ENCODE data around the gene MYT1.

The MYT1 gene

DNA sequence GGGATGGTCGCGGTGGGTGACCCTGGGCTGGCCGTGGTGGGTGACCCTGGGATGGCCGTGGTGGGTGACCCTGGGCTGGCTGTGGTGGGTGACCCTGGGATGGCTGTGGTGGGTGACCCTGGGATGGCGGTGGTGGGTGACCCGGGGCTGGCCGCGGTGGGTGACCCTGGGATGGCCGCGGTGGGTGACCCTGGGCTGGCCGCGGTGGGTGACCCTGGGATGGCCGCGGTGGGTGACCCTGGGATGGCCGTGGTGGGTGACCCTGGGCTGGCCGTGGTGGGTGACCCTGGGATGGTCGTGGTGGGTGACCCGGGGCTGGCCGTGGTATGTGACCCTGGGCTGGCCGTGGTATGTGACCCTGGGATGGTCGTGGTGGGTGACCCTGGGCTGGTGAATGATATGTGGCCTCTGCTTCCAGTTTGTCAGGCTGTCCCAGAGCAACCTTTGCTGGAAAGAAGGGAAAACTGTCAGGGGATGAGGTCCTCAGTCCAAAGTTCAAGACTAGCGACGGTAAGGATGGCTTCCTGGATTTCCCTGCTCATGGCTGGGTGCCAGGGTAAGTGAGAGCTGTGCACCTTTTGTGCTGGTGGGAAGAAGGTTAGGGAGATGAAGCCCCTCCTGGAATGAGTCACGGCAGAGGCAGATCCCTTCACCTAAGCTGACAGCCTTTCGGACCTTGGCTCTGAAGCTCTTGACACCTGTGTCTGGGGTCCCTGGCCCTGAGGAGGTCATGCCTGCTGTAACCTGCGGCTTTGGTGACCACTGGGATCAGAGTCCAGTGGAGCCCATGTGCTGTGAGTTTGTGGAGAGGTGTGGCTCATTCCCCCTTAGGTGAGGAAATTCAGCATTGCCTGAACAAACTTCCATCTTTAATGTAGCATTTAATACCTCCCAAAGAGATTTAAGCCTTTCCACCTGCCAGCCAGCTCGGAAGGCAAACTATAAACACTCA is 72.2 kb downstream of the MYT1 start:
- DNase-seq, result no peak

DNA sequence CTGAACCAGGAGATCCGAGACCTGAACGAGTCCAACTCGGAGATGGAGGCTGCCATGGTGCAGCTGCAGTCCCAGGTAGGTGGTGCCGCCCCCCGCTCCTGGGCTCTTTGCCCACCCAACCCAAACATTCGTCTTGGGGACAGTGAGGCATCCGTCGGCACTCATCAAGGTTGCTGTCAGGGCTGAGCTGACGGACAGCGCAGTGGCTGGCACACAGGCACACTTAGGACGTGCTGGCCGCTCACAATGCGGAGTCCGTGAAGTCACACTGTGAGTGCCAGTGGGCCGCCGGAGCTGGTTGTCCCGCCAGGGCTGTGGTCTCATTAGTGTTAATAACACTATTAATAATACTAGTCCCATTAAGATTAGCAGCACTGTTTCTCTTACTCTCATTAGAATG is 73.1 kb downstream of the MYT1 start:
- no peak for DNase-seq

DNA sequence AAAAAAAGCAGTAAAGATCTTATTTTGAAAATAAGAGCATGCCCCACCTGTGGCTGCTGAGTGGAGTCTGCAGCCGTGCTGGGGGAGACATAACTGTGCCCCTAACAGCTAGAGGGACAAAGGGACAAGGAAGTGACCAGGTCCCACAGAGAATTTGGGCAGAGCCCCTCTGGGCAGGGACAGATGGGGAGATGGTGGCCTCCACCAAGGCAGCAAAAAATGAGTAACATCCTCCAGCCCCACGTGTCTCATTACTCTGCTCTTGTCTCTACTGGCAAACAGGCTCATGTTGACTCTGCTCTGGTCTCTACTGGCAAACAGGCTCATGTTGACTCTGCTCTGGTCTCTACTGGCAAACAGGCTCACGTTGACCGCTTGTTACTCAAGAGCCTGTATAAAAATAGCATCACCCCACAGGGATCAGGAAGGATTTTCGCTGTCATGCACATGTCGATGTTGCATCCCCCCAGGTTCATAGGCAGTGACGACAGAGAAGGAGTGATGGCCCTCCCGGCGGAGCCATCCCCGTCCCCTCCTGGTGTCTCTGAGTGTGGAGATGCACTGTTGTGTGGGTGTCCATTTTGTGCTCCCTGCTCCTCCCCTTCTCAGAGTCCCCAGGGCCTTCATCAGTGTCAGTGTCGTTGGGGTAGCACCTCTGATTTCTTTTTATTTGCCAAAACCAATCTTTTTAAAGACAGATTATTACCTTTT is 74.0 kb downstream of the MYT1 start:
- no peak for DNase-seq

DNA sequence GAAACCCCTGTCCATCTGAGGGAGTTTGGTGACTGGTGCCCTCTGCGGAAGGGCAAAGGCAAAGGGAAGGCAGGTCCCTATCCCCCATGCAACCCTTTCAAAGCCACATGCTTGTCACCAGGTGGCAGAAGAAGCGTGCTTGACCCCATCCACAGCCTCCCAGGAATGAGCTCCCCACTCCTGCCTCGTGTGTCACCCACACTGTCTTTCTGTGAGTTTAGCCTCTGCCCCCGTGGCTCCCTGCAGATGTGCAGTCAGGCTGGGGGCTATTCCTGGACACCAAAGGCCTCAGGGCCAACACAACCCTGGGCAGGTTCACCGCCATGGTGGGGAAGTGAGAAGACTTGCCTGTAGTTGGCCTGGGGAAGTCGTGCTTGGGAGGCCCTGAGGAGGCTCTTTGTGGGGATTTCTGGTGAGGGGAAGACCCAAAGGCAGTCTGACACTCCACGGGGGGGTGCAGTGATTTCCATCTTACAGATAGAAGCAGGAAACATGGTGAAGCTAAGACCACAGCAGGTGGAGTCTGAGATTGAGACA is 74.7 kb downstream of the MYT1 start:
- DNase-seq, result no peak

DNA sequence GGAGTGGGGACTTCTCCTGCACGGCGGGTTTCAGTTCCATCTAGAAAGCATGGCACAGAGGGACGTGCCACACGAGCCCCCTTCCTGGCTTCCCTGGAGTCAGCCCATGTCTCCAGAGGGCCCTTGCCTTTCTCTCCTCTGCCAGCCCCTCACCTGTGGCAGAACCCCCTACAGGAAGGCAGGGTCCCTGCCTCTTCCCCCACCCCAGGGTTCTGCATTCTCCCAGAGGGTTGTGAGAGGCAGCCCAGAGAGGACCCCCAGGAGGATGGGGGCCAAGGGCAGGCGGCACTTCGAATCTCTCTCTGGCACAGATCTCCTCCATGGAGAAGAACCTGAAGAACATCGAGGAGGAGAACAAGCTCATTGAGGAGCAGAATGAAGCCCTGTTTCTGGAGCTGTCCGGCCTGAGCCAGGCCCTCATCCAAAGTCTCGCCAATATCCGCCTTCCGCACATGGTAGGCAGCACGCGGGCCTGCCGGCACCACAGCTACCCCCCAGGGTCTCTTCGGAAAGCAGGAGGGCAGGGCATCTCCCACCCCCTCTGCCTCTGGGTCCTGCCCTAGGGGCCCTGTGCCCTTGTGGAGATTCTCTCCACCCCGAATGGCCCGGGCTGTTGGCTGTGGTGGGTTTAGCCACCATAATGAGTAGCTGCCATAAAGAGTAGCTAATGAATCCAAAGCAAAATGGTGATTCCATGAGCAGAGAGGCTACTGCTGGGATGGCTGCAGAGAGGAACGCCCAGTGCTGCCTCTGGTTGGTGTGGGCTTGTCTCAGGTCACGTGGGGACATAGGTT is 75.4 kb downstream of the MYT1 start:
- DNase-seq, result no peak

DNA sequence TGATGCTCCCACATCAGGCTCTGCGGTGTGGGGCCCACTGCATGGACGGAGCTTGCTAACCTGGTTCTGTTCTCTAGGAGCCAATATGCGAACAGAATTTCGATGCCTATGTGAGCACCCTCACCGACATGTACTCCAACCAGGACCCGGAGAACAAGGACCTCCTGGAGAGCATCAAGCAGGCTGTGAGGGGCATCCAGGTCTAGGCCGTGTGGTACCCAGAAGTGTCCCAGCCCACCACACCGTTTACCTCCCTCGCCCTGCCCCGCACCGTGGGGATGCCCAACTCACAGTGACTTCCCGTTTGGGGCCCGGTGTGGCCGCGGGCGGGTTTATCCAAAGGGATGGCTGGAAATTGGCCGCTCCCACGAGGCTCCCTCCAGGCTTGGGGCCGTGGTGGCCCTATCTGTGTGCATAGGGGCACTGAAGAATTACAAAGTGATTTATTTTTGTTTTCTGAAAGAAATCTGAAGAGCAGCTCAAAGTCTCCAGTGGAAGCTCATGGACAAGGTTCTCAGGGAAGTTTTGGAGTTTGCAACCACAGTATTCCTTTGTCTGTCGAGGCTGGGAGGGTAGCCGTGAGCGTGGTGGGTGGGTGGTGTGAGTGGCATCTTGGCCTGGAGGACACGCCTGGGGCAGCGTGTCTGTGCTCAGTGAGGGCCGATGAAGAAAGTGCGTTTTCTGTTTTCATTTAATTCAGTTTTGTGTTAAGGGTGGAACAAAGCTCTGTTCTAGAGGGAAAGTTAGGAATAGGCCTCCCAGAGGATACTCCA is 76.2 kb downstream of the MYT1 start:
- DNase-seq, result no peak

DNA sequence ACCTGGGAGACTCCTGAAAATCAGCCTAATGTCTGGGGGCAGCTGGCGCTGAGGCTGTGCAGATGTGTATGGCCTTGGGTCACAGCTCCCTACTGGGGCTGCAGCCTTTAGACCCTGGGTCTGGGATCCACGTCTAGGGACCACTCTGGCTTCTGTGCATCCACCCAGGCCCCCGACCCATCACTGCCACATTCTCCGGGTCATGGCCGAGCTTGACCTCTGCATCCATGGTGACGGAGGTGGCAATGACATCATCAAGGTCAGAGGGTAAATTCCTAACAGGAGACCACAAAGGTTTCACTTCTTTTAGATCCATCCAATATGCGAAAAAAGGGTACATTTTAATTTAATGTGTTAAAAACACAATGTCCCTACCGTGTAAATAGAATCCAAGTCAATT is 76.8 kb downstream of the MYT1 start:
- DNase-seq, result no peak

DNA sequence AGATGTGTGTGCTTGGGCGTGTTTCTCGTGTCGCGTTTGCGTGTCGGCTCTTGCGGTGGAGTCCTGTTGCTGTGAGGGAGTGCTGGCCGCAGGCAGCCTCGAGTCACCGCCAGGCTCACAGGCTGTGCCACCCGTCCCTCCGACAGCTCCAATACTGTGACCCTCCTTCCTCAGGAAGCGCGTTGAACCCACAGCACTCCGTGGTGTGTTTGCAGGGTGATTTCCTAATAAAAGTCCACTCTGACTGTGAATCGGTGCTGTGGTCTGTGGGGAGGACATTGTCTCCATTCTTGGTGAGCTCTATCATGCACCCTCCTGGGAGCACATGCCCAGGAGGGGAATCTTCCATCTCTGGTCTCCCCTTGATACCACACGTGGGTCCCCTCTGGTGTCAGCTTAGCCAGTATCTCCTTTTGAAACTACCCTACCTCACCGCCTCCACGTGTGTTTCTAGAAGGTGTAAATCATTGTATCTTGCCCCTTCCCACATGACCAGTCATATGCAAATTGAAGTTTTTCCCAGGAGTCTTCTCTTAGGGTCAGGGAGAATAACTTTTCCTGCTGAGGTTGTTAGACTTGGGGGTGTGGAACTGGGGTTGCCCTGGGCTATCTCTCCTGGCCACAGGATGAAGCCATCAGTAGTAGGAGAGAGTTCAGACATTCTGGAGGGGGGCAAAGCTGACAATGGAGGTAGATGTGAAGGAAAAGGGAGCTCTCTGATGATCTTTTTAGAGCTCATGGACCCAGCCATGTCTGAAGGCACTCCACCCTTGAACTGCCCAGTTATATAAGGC is 77.9 kb downstream of the MYT1 start:
- DNase-seq, result no peak

DNA sequence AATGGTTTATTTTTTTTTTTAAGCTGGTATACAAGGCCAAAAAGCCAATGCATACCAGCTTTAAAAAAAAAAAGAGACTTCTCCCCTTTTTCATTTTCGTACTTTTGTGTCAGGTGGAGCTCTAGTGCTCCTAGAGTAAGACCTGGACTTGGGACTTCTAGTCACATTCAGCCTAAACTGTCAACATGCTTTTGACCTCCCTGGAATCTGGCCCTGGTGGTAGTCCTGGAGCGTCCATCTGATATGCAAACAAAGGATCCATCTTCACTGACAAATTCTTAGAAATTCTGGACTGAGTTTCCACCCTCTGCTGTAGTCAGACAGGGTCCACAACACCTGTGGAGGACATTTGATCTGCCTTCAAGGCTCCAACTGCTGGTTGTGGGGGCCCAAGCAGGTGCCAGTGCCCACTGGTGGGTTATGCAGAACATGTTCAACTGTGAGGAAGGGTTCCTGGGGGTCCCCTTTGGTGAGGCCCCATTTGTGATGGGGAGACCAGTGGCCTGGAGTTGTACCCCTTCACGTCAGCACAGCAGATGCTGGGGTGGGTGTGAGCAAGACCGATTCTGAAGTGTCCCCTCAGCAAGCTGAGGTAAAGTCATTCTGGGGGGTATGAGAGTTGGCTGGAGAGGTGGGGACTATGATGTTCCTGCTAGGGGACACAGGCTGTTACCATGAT is 78.7 kb downstream of the MYT1 start:
- DNase-seq, result no peak

DNA sequence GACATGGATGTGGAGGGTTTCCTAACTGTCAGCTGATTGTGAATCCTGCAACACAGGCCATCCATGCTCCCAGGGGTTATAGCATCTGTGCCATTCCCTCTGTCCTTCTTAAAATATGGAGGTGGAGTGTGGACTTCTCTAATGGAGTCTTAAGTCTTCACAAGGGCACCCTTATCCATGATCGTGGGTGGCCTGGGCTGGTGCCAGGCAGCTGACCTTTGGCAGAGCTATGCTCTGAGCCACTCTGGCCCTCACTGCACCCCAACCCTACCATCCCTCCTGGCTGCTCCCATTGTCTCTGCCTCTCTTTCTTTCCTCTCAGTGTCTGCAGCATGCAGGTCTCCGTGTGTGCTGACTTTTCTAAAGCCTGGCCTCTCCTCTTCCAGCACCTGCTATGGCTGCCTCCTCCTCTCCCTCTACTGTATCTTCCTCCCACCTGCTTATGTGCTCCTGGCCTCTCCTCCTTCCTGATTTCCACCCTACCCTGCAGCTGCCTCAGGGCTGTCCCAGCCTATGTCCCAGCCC is 80.1 kb downstream of the MYT1 start:
- no peak for DNase-seq

DNA sequence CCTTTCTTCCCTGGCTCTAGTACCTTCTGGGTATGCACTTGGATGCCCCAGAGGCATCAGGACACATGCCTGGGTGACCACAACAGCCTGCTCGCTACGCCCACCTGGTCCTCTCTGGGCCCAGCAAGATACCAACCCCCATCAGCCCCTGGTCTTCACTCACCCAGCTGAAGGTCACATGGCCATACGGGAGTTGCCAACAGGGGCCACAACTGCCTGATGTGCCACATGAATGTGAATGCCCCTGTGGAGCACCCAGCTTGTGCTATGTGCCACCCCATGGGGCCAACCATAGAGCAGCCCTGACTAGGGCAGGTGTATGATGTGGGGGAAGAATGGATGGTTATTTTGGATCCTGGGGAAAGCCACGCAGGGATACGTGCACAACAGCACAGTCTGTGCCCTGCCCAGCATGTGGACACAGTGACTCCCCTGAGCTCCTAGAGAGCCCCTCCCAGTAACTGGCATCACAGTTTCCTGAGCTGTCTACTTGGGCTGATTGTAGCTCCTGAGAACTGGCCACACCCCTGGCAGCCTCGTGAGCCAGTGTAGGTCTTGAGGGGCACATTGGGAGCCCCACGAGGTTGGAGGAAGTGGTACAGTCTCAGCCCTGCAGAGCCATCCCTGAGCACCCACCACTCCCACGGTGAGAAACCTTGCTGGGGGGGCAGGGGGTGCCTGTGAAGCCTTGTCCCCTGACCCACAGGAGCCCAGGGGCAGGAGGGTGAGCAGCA is 80.8 kb downstream of the MYT1 start:
- no peak for DNase-seq

DNA sequence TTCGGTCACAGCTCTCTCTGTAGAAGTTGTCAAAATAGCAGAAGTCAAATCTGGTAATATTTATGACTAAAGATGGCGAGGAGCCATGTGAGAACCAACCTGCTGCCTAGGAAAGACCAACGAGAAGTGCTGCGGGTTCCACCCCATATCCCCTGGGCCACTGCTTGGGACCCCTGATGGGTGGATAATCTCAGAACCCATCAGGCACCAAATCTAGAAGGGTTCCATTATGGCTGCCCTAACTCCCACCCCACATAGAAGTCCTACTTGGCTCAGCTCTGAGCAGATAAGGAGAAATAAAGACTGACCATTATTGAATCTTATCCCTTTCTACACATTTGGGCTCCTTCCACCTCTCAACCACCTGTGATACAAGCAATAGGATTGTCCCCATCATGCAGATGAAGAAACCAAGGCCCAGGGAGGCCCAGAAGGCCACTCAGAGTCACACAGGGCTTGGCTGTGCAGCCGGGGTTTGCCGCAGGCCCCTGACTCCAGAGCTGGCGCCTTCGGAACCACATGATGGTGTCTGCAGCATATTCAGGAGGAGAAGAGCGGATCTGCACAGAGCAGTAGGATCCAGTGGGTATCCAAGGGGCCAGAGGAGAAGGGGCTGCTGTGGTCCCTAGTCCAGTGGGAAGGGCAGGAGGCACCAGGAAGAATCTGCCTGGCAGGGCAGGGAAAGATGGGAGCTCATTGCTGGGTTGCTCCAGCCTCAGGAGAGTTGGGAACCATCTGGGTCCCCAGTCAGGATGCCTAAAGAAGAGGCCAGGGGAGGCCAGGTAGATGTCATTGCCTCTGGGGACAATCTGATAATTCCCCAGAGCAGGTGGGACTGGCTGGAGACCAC is 81.7 kb downstream of the MYT1 start:
- no peak for DNase-seq

DNA sequence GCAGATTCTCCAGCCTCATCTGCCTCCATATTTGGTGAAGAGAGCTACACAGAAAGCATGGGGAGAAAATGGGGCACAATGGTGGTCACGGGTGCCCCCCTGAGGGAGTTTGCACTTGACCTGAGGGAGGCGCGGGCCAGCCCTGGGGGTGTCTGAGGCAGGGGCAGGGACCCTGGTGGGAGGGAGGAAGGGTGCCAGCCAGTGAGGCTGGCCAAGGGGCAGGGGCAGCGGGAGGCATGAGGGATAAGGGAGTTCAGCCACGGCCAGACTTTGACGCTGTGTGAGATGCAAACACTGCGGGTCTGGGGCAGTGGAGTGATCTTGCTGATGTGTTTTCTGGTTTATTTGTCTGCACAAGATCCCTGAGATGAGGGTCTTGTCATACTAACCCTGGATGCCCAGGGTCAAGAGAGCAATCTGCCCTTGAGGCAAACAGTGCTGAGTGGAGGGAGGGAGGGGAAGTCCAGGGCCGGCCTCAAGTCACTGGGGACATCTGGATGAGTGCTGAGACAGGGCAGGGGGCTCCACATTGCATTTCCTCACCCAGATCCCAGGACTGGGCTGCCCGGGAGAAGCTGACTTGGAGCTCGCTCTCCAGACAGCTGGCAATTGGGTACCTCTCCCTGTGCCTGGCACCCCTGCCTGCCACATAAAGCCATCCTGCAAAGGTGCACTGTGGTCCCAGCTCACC is 82.5 kb downstream of the MYT1 start:
- DNase-seq, result no peak

DNA sequence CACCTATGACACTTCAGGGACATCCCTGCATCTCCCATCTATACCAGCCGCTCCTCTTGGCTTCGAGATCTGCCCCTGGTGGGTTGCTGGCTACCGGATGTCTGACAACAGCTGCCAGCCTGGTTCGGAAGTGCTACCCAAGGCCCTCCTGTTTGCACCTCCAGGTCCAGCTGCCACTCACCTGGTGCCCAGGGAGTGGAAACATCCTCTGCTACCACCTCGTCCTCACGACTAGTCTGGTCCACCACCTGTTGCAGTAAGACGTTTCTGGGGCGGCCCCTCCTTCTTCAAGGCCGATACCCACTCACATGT is 83.0 kb downstream of the MYT1 start:
- DNase-seq, result no peak

DNA sequence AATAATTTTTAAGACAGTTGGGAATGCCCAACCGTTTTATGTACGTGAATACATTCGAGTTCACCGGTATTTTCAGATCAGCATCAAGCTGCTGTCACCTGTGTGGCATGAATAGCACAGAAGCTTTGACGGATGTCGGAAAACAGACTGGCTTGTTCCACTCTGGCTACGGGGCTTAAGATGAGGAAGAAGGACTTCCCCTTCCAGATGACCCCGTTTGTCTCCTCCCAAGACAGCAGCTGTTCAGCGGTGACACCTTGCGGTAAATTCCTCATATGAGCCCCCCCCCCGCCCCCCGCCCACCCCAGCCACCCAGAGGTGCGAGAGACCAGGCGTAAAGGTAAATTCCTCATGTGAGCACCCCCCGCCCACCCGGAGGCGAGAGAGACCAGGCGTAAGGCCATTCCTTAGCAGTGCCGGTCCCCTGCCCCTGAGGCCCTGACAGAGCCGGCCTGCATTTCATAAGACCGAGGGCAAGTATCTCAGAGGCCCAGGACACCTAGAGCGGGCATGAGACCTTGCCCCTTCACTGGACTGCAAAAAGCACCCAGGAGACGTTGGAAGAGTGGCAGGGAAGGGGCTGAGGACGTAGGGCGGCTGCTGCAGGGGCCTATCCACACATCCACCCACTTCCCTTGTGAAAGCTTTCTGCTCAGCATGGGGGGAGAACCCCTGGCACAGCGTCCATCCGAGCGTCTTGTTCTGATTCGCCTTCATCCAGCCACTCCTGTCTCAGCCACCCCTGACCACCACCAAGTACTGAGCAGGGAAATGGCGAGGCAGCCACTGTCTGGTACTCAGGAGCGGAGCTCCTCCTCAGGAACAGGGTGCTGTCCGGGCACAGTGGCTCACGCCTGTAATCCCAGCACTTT is 84.0 kb downstream of the MYT1 start:
- DNase-seq, result no peak

DNA sequence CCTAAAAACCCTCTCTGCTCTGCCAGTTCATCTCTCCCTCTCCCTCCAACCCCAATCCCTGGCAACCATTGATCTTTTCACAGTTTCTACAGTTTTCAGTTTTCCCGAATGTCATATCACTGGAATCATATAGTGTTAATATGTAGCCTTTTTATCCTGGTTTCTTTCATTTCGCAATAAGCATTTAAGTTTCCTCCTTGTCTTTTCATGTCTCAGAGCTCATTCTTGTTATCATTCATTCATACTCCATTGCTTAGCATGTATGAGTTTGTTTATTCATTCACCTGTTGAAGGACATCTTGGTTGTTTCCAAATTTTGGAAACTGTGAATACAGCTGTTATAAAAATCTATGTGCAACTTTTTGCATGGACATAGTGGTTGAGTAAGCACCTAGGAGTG is 85.8 kb downstream of the MYT1 start:
- no peak for DNase-seq

DNA sequence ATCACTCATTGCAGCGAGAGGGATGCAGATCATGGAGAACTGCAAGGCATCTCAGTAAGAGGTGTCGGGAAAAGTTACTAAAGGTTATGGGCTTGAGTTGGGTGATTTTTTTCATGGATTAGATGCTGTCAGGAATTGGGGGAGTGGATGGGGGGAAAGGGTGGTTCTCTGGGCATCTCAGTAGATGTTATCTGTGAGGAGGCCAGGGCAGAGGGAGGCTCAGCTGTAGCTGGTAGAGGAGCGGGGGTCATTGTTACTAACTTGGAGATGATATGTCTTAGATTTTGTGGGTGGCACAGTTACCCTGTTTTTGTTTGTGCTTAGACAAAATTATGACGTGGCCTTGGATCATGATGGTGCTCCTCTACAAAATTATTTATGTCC is 88.7 kb downstream of the MYT1 start:
- no peak for DNase-seq

DNA sequence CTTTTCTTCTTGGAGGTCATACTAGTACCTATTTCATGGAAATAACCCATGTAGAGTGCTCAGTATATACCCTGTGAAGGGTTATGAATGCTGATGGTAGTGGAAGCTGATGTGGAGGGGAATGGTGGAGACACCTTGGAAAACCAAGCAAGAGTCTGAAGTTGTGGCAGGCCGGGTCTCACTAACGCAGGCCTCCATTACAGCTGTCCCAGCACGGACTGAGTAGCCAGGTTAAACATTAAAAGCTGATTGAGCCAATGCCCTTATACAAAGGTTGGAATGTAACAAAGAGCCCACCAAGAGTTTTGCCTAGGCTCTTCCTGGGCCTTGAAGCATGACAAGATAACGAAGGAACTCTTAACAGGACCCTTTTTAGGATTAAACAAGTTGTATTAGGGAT is 89.2 kb downstream of the MYT1 start:
- no peak for DNase-seq
